Astrocyte (in vitro differentiated cells and primary cell): ENCODE results near the gene PCDHB12. TPM values are rescaled to one million over a fixed set of nuclear protein-coding genes. Genes with fewer than 3 reads are reported as not detected.
"Not testable (repeated sequence)": the region's sequence is repeated elsewhere in the genome, so short reads cannot be mapped to it uniquely, and the experiment has no call there.

Experiments used
- DNase-seq: peaks from one replicate; pipeline ENCODE4 v3.0.0-alpha.2; 2010; ENCODE audit warnings: low read depth
- FAIRE-seq: peaks from 2 replicates; lab custom pipeline; 2011; peaks lifted over from hg19 to GRCh38; lab: Jason Lieb, UNC
- H2AFZ ChIP-seq: 2 replicates; pipeline ENCODE4 v1.6.0; 2012; ENCODE audit warnings: low read depth, low read length, inconsistent platforms
- H3K27ac ChIP-seq: 2 replicates; pipeline ENCODE4 v1.5.1; 2011; ENCODE audit warnings: low read depth, low read length, inconsistent platforms
- H3K27me3 ChIP-seq: 2 replicates; pipeline ENCODE4 v1.6.0; 2011; ENCODE audit warnings: low read length, inconsistent platforms; ENCODE audit not compliant: insufficient read depth
- H3K36me3 ChIP-seq: 2 replicates; pipeline ENCODE4 v1.5.1; 2011; ENCODE audit warnings: low read length, inconsistent platforms; ENCODE audit not compliant: insufficient read depth
- H3K4me1 ChIP-seq: 2 replicates; pipeline ENCODE4 v1.5.1; 2011; ENCODE audit warnings: low read length, inconsistent platforms; ENCODE audit not compliant: insufficient read depth
- H3K4me2 ChIP-seq: 2 replicates; pipeline ENCODE4 v1.6.0; 2012; ENCODE audit warnings: low read length, inconsistent platforms
- H3K4me3 ChIP-seq: 2 replicates; pipeline ENCODE4 v1.5.1; 2011; ENCODE audit warnings: low read depth, mild to moderate bottlenecking, low read length, inconsistent platforms; ENCODE audit not compliant: insufficient read depth
- H3K79me2 ChIP-seq: 2 replicates; pipeline ENCODE4 v1.6.0; 2012; ENCODE audit warnings: mild to moderate bottlenecking, low read length, inconsistent platforms; ENCODE audit not compliant: insufficient read depth
- H3K9ac ChIP-seq: 2 replicates; pipeline ENCODE4 v1.6.0; 2012; ENCODE audit warnings: mild to moderate bottlenecking, low read length, inconsistent platforms
- H3K9me3 ChIP-seq: 2 replicates; pipeline ENCODE4 v1.5.1; 2012; ENCODE audit warnings: low read depth, mild to moderate bottlenecking, low read length, inconsistent platforms; ENCODE audit not compliant: insufficient read depth
- H4K20me1 ChIP-seq: 2 replicates; pipeline ENCODE4 v1.6.0; 2012; ENCODE audit warnings: low read length, inconsistent platforms; ENCODE audit not compliant: insufficient read depth
- H3K27ac Mint-ChIP-seq: one replicate; pipeline ENCODE4 v1.8.0; 2021; ENCODE audit warnings: mild to moderate bottlenecking, mixed read lengths; ENCODE audit not compliant: unreplicated experiment
- H3K27me3 Mint-ChIP-seq: one replicate; pipeline ENCODE4 v1.8.0; 2021; ENCODE audit warnings: low read depth, mixed read lengths; ENCODE audit not compliant: unreplicated experiment
- H3K36me3 Mint-ChIP-seq: one replicate; pipeline ENCODE4 v1.8.0; 2021; ENCODE audit warnings: low read depth, mixed read lengths; ENCODE audit not compliant: unreplicated experiment
- H3K4me1 Mint-ChIP-seq: one replicate; pipeline ENCODE4 v1.8.0; 2021; ENCODE audit warnings: low read depth, mixed read lengths; ENCODE audit not compliant: unreplicated experiment
- H3K4me3 Mint-ChIP-seq: one replicate; pipeline ENCODE4 v1.8.0; 2021; ENCODE audit warnings: mild to moderate bottlenecking, moderate library complexity, mixed read lengths; ENCODE audit not compliant: unreplicated experiment
- H3K9me3 Mint-ChIP-seq: one replicate; pipeline ENCODE4 v1.8.0; 2021; ENCODE audit warnings: mild to moderate bottlenecking, mixed read lengths; ENCODE audit not compliant: unreplicated experiment
- CTCF ChIP-seq: IDR thresholded peaks from 2 replicates; pipeline ENCODE4 v1.5.1; 2011; ENCODE audit warnings: low read depth, mild to moderate bottlenecking, inconsistent platforms, low read length, moderate library complexity; ENCODE audit not compliant: insufficient read depth
- EZH2 ChIP-seq: IDR thresholded peaks from 2 replicates; pipeline ENCODE4 v1.6.1; 2012; ENCODE audit warnings: mild to moderate bottlenecking, low read length, inconsistent platforms; ENCODE audit not compliant: insufficient read depth
- total RNA-seq: library from RNA; stranded (reverse); gene quantifications from 2 replicates; pipeline ENCODE4 v1.2.1, GENCODE V29; 2021

The PCDHB12 gene
- total RNA-seq, 1 donor from 2014 or later = 1.2 TPM

GRCh38 chr5:141223112-141223783 is 14.7 kb downstream of the PCDHB12 start, which contains the start of gene PCDHB14:
PCDHB14 (plus strand) TSS chr5:141223343; CDS start chr5:141223506, 163 bp downstream.
- peaks cover 8% of the 10 kb centered on the region for H3K36me3 Mint-ChIP-seq
- H3K9me3 Mint-ChIP-seq = peaks cover 18% of the 10 kb centered on the region
- TF ChIP-seq EZH2 (no peak), CTCF (no peak)
- H3K79me2 ChIP-seq = no peaks in the 10 kb centered on the region
- DNase-seq = peak; percentile 7
- peak within 1 kb of the TSS; percentile 29 for H3K4me2 ChIP-seq
- no peak within 1 kb of the TSS for H3K4me3 ChIP-seq
- no peak within 1 kb of the TSS for H3K27ac ChIP-seq
- peak within 1 kb of the TSS; percentile 76 for H3K4me3 Mint-ChIP-seq
- H3K9ac ChIP-seq = no peak within 1 kb of the TSS
- H4K20me1 ChIP-seq = no peaks in the 10 kb centered on the region
- no peaks in the 10 kb centered on the region for H3K4me1 Mint-ChIP-seq
- no peaks in the 10 kb centered on the region for H3K27me3 Mint-ChIP-seq
- no peak within 1 kb of the TSS for H3K27ac Mint-ChIP-seq
- no peak for FAIRE-seq
- H3K36me3 ChIP-seq = no peaks in the 10 kb centered on the region
- no peaks in the 10 kb centered on the region for H3K4me1 ChIP-seq
- H3K27me3 ChIP-seq = no peaks in the 10 kb centered on the region
- H3K9me3 ChIP-seq = peaks cover 19% of the 10 kb centered on the region
- no peak within 1 kb of the TSS for H2AFZ ChIP-seq

- not testable (repeated sequence) for H3K27me3 ChIP-seq, H3K4me1 ChIP-seq, H3K27me3 Mint-ChIP-seq, FAIRE-seq, H3K4me1 Mint-ChIP-seq, H3K4me2 ChIP-seq, DNase-seq, H2AFZ ChIP-seq, H3K27ac Mint-ChIP-seq, H3K36me3 ChIP-seq, H3K27ac ChIP-seq, H3K4me3 ChIP-seq, H3K4me3 Mint-ChIP-seq, H3K9ac ChIP-seq, H4K20me1 ChIP-seq, H3K79me2 ChIP-seq, H3K36me3 Mint-ChIP-seq
- H3K9me3 ChIP-seq = peaks cover 19% of the 10 kb centered on the region
- peaks cover 12% of the 10 kb centered on the region for H3K9me3 Mint-ChIP-seq
Measured at GRCh38 chr5:141224844-141225243, 16.3 kb downstream of the PCDHB12 start.

GRCh38 chr5:141225421-141225820 is 16.9 kb downstream of the PCDHB12 start:
- not testable (repeated sequence) for FAIRE-seq, H3K27me3 Mint-ChIP-seq, H3K27ac ChIP-seq

More at GRCh38 chr5:141225421-141225820, 16.9 kb downstream of the PCDHB12 start:
- not testable (repeated sequence) for H3K4me2 ChIP-seq, H3K36me3 Mint-ChIP-seq, H2AFZ ChIP-seq, H3K4me3 Mint-ChIP-seq, H3K36me3 ChIP-seq, H3K79me2 ChIP-seq, H4K20me1 ChIP-seq, H3K9ac ChIP-seq, H3K4me3 ChIP-seq, DNase-seq, H3K4me1 ChIP-seq, H3K4me1 Mint-ChIP-seq, H3K27me3 ChIP-seq, H3K27ac Mint-ChIP-seq
- H3K9me3 Mint-ChIP-seq = peaks cover 12% of the 10 kb centered on the region
- peaks cover 19% of the 10 kb centered on the region for H3K9me3 ChIP-seq
